Measurements from ENCODE around the gene BCAS3.
"Not testable (repeated sequence)": the region's sequence is repeated elsewhere in the genome, so short reads cannot be mapped to it uniquely, and the experiment has no call there.

Gene BCAS3

DNA sequence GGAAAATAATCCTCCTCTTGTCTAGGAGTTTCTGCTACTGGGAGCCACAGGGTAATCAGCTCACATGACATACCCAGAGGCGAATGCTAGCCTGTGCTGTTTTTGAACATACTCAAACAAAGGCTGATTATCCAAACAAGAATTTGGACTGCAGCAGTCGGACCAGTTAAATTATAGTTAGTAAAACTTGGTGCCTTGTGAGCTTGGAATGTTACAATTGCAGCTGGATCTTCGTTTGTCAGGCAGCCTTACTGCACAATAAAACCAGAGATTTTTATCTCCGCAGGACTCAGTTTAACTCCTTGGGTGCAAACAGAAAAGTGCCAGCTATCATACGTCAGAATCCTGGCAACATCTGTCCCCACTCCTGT is 558.2 kb downstream of the BCAS3 start:
- DNase-seq: no peak

DNA sequence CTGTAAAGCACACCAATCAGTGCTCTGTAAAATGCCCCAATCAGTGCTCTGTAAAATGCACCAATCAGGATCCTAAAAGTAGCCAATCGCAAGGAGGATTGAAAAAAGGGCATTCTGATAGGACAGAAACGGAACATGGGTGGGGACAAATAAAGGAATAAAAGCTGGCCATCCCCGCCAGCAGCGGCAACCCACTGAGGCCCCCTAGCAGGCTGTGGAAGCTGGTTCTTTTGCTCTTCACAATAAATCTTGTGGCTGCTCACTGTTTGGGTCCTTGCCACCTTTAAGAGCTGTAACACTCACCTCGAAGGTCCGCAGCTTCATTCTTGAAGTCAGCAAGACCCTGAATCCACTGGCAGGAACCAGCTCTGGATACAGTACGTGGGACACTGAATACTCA is 559.6 kb downstream of the BCAS3 start:
- no peak for DNase-seq

DNA sequence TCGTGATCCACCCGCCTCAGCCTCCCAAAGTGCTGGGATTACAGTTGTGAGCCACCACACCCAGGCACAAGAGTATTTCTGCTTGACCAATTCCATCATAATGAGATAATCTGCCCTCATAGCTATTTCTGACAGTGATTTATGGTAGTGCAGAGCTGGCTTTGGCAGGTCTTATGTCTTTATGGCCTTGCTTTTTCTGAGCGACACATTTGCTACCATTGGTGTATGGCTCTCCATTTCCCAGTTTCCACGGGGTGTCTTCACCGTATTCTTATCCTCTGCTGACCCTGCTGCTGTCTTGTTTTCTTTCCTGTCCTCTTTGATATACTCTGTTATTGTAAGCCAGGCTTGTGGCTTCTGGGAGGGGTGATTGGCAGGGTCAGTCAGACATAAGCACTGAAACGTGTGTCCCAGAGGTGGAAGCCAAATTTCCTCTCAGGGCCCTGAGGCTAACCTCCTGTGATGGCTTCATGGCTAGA is 560.8 kb downstream of the BCAS3 start:
- DNase-seq: no peak

DNA sequence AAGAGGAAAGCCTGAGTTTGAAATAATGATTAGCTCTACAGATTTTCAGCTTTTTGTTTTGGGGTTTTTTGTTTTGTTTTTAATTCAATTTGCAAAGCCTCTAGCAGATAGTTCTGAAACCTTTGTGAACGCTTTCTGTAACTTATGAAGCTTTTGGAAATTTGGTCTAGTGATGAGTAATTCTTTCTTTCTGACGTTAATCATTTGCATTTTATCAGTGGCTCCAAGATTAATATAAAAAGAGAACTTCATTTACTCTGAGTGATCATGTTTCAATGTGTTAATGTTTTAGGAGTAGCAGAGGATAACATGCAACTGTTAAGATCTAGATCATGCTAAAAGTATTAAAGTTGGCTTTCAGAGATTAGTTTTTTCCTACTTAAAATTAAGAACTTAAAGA is 561.7 kb downstream of the BCAS3 start:
- no peak for DNase-seq

DNA sequence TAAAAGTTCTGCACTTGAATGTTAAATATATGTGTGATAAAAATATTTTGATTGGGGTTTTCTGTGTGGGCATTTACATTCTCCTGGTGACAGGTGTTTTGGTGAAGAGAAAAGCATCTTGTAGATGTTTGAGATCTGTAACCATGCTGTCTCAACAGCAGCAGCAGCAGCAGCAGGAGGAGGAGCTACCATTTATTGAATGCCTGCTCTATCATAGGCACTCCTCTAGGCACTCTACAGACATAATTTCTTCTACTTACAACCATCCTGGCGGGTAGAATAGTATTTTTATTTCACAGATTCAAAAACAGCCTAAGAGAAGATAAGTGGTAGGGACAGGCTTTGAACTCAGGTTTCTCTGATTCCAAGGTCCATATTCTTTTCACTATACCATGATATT is 562.3 kb downstream of the BCAS3 start:
- no peak for DNase-seq

DNA sequence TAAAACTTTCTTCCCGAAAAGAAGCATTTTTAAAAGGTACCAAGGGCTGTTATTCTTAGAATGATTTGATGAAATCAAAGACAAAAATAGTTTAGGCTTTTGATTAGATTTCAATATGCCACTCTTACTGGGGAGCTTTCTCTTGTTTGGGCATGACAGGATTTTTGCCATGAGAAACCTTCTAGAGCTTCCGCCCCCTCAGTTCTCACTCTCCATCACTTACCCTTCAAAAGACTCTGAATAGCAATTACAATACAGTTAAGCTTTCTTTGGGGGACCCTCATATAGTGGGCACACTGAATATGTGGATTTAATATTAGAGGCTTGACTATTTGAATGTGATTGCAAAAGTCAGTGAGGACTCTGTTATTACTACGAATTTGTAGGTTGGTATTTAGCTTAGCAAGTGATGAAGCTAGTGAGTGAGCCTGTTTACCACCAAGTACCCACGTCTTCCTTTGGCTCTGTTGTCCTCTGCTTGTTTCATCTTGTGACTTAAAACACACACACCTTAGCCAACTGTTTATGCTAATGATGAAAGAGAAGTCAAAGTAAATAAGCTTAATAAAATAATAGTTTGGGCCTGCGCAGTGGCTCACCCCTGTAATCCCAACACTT is 563.3 kb downstream of the BCAS3 start:
- no peak for DNase-seq

DNA sequence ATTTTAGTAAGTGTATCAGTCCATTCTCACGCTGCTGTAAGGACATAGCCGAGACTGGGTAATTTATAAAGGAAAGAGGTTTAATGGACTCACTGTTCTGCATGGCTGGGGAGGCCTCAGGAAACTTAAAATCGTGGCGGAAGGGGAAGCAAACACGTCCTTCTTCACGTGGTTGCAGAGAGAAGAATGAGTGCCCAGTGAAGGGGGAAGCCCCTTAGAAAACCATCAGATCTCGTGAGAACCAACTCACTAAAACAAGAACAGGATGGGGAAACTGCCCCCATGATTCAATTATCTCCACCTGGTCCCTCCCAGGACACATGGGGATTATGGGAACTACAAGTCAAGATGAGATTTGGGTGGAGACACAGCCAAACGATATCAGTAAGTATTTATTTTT is 567.3 kb downstream of the BCAS3 start:
- DNase-seq: not testable (repeated sequence)

DNA sequence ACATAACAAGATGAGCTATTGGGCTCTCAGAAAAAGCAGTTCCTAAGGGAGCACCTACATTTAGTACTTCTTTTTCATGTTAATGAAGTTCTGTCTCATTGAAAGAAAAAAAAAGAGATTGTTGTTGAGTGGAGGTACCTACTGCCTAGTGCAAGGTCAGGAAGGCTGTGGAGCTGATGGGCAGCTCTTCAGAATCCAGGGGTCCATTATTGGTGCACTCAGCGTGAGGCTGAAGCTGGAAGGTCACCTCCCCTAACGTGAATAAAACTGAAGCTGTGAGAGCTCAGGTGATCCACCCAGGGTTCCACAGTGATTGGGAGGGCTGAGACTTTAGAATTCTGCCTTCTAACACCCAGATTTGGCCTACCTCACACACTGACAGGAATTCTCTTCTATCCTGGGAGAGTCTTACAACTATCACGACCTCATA is 568.1 kb downstream of the BCAS3 start:
- no peak for DNase-seq

DNA sequence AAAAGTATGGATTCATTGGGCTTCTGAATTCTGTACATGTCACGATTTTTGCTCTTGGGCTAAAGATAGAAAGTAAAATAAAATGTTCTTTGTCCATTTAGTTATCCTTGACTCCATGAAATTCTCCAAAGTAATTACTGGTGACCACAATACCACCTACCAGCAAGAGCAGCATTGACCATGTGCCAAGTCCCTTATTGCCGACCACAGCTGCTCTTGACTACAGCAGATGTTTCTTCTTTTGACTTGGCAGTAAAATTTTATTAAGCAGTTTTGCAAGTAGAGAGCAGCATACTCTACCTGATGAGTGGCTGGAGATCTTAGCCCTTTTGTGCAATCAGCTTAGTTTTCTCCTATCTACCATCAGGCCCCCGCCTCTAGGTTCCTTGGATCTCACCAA is 569.8 kb downstream of the BCAS3 start:
- no peak for DNase-seq

DNA sequence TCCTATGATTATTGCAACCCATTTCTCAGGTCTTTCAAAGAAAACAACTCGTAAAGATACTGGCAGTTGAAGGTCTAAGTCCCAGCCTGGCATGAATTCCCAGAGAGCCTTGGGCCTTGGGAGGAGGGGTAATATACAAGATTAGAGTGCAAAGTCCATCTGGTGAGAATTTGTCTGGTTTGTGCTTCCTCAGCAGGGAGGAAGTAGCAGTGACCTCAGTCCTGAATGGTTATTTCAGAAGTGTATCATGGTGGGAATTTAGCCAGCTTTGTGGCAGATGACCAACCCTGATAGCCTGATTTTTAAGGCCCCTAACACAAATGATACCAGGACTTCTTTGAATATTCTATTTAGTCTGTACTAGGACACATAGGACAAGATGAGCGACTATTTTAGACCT is 570.7 kb downstream of the BCAS3 start:
- no peak for DNase-seq

DNA sequence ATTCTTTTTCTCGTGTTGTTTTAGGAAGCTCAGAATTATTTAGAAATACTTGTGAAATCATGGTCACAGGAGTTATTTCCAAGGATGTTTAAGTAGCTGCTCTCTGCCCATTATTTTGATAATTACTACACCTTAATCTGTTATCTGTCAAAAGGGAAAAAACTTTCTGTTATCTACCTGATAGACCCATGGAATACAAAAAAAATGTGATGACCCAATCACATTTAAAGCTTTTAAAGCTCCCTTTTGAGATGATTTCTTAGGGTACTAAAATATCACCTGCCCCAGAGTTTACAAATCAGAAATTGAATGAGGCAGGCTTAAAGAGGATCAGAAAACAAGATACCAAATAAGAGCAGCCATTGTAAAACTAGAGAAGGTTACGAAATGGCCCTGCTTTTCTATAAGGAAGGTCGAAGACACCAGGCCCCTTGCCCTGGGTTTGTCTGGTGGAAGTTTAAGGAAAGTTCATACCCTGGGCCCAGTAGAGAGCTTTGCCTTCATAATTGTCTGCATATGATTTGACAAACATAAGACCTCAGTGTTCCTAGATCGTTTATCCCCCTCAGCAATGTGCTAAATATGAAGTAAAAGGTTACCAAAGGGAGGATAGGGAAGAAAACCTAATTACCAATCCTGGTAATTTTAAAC is 572.1 kb downstream of the BCAS3 start:
- no peak for DNase-seq

DNA sequence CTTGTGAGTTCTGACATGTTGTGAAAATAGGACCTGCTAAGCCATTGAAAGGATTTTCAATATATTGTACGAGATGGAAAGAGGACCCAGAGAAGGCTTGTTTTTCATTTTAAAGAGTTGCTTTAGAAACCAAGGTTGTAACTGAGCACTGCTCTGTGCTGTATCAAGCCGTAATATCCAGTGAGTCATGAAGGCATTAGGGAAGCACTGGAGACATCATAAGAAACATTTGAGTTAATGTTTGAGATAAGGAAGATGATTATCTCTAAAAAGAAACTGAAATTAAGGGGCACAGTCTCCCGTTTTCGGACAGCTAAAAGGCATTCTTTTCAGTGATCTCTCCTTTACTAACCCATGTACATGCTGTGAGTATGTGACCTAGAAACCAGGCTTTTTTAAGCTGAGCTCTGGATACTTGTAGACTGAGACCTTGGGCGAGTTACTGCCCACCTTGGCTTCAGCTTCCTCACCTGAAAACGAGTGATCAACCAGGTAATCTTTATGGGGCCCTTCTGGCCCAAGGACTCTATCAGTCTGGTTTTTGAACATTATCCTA is 572.8 kb downstream of the BCAS3 start:
- DNase-seq: no peak

DNA sequence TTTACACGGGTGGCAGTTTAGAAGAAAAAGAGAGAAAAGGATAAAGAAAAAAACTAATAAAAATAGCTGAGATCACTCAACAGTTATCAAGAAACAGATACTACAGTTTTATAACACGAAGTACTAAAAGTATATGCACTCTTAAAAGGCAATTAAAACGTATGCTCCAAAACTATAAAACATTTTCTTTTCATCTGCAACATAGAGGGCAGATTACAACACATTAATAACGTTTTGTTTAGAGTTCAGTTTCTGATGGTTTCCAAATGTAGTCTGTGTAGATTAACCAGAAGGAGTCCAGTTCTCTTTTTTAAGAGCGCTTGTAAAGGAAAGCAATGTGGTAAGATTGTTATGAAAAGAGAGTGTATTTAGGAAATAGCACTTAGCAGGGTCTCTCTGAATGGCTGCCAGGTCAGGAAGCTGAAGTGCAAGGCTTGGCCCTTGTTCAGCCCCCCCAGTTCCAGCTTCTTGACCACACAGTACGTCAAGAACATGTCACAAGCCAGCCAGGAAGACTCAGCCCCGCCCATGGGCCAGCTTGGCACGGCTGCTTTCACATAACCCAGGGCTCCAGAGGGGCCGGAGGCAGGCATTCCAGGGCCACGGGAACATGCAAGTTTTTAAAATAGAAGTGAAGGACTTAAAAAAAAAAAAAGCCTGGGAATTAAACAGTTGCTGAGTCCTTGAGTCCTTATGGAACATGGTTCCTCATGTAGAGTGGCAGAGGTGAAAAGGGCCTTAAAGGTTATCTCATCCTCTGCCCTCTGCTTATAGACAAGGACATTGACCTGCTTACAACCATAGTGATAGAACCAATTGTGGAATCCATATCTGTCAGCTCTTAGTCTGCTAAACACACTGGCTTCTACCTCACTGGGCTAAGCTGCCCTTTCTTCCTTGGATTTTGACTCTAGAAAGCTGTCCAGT is 574.6 kb downstream of the BCAS3 start:
- no peak for DNase-seq

DNA sequence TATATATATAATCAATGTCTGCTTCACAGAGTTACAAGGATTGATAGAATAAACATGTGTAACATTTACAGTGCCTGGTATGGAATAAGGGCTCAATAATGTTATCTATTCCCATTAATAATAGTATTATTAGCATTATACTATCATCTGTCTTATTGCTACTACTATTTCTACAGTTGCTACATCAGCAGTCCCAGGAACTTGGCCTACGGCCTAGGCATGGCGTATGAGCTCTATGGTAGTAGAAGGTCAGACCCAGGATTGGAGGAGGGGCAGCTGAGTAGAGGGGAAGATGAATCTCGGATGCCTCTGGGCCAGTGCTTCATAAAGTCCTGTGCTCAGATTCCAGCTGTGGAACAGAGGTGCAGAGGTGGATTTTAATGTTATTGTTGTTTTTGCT is 575.7 kb downstream of the BCAS3 start:
- DNase-seq: no peak

DNA sequence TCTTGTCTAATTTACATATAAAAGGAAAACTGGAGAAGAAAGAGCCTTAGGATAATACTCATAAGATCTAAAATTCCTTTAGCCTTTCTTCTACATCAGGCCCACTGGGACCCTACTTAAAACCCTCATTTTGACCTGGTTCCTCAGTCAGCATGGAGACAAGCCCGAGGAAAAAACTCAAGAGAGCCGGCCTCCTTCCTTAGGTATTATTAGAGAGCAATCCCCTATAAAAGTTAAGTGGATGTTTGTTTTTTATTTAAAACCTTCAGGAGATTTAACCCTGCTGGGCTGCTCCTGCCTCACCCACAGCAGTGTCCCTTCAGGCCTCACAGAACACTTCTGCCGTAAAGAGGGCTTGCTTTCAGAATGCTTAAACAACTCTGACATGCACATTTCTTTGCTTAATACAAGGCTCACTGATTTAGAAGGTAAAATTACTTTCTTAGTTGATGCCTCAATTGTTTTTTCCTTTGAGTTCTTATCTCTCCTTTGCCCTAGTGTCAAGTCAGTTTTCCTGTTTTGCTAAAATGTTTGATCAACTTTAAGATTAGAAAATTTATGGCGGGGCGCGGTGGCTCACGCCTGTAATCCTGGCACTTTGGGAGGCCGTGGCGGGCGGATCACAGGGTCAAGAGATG is 576.4 kb downstream of the BCAS3 start:
- no peak for DNase-seq

DNA sequence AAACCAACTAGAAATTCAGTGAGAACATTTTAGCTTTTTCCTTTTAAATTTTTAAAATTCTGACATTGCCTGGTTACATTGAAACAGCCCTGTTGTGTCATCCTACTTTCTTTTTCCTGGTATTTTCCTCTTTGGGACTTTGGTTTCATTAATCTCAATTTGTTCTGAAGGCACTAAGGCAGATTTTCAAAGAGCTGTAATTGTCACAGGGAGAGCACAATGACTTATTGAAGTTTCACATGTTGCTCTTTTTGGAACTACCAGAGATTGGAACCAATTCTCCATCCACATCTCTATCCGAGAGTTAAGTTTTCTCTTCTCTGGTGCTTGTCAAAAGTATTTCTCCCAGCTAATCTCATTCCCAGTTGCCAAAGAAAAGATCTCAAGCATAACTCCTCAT is 577.3 kb downstream of the BCAS3 start:
- no peak for DNase-seq

DNA sequence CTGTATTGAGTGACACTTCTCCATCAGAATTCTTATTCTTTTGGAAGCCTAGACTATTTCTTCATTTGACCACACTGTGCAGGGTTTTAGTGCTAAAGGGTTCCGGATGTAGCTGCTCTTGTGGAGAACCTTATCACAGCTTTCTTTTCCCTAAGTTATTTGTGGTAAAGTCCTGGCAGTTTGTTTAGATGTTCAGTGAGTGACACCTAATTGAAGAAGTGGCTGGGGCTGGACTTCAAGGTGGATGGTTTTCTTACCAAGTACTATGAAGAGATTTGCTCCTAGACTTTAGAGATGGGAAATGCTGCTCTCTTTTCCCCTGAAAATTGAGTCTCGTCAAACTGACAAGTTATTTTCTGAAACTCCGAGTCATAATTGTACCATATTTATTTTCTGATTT is 578.0 kb downstream of the BCAS3 start:
- DNase-seq: no peak

DNA sequence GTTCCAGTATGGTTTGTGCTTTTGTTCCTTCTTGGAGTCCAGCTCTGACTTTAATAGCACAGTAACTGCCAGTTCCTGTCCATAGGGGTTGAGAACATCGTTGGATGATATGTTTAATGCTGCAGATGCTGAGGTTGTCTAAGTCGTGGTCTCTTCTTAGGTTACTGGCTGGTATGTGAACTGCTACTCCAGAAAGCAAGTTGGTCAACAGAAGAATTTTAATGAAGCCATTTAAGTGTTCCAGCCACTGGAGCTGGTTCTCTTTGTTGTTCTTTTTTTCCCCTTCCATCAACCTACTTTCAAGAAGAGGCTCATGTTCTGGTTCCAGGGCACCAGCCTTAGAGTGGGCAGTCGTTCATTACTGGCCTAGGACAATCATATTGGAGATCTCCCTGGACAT is 581.7 kb downstream of the BCAS3 start:
- DNase-seq: no peak

DNA sequence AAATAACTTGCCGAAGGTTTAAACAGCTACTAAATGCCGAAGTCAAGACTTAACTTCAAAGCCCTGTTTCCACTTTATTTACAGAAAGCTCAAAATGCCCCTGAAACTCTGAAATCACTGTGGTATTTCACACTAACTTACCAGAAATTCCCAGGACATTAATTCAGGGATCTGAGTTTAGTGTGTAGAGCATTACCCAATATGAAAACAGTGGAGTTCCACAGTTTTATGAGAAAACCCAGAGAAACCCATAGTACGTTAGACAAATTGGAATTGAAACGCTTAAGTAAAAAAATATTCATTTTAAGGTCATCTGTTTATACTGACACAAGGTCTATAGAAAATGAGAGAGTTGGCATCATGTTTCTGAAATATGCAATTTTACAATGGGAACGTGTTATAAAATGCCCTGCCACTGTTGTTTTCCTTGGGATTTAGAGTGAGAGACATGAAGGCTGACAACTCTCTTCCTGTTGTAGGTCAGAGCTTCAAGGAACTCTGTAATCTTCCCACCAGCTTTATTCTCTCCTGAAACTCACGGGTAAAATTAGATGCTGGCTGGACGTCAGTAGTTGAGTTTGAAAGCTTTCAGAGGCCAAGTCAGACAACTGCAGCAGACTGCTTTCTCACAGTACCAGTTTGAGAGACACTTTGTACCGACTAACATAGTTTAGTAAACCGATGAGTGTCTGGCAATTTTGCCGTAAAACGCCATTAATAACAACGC is 582.6 kb downstream of the BCAS3 start:
- no peak for DNase-seq

DNA sequence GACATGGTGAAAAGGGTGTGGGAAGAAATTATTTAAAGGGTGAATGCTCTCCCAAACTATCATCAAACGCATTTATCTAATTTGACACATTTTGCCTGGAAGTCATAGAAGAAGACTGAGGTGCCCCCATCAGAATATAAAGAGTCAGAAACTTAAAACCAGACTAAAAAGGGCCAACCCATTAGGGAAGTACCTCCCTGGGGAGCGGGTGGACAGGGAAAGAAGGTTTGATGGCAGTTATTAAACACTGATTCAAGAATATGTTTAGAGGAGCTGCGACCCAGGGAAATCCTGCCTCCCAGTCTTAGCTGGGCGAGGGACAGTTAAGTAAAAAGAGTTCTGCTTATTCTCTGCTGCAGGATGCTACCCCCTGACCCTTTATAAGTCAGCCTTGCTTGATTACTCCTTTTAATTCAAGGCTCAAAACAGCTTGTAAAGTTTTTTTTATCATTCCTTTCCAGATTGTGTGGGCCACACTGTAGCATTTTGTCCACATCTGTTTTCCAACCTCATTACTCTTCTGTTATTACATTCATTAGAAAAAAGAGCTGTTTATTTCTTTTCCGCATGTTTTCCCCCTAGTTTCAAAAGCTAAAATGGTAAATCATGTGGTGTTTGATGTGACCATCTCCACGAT is 583.5 kb downstream of the BCAS3 start:
- no peak for DNase-seq

DNA sequence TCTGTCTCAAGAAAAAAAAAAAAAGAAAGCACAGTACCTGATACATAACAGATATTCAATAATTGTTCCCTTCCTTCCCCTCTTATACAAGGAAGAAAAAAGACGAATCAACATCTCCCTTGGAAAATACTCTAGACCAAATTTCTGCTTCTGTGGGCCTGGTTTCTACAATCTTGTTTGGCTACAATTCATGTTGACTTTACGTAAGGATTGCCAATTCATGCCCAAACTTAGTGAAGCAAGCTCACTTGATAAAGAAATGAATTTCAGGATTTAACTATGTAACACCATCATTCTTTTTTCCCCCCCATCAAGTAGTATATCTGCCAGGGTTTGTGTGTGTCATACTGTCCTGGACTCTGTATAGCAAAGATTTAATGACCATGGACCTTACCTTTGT is 587.7 kb downstream of the BCAS3 start:
- no peak for DNase-seq

DNA sequence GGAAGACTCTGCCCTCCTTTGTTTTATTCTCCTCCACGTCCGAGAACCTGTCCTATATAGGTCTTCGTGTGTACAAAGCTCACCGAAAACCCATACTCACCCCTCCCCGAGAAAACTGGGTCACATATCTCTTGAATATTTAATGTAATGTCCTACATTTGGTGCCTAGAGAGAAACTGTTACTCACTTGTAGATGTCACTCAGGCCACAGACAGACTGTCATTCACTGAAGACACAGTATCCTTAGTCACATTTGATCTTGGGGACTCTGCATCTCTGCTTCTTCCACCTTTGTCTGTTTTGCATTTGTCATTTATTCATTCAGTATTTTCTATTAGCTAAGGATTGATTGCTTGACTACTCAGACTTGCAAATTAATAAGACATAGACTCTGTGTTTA is 590.2 kb downstream of the BCAS3 start:
- DNase-seq: no peak

Measured in effector CD8-positive, alpha-beta T cell (primary cell).